Measurements from ENCODE around the gene BRS3. TPM values are rescaled to one million over a fixed set of nuclear protein-coding genes. Genes with fewer than 3 reads are reported as not detected.
"Not testable (repeated sequence)": the region's sequence is repeated elsewhere in the genome, so short reads cannot be mapped to it uniquely, and the experiment has no call there.

Gene BRS3
- not detected in 2 replicates for total RNA-seq

DNA sequence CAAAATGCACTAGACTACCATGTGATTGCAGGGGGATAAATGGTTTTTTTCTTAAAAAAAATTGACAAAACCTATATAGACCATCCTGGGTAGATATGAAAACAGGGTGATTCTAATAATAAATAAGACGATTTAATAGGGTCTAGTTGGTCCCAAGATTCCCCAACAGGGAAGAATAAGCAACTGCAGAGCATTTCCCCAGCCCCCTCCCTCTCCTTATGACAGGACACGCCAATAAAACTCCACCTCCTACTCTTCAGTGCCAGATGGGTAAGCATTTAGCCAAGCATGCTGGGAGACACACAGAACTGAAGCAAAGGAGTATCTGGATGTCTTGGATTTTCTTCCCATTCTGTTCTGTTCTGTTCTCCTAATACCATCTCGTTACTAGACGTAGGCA, at the start of gene BRS3:
Gene BRS3, plus strand, starts transcription at position 301 of the 400 bp plus-strand sequence. CDS start 168 bp downstream, outside the sequence.
- no peak for DNase-seq

- no peak for DNase-seq
Measured at GRCh38 chrX:136438192-136438591, 49.6 kb upstream of the BRS3 start.

DNA sequence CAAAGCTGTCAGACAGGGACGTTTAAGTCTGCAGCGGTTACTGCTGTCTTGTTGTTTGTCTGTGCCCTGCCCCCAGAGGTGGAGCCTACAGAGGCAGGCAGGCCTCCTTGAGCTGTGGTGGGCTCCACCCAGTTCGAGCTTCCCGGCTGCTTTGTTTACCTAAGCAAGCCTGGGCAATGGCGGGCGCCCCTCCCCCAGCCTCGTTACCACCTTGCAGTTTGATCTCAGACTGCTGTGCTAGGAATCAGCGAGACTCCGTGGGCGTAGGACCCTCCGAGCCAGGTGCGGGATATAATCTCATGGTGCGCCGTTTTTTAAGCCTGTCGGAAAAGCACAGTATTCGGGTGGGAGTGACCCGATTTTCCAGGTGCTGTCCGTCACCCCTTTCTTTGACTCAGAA, 42.1 kb upstream of the BRS3 start:
- not testable (repeated sequence) for DNase-seq

DNA sequence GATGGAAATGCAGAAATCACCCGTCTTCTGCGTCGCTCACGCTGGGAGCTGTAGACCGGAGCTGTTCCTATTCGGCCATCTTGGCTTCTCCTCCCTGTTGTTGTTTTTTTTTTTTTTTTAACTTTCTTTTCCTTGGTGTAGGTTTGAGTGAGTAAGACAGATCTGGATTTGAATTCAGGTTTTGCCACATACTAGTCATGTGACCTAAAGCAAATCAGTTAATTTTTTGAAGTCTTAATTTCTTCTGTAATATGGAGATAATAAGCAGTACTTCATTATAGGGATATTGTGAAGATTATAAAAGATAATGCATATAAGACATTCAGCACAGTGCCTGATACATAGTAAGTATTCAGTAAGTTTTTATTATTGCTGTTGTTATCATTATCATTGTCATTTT, 41.5 kb upstream of the BRS3 start:
- no peak for DNase-seq

GRCh38 chrX:136447308-136447707, 40.4 kb upstream of the BRS3 start:
- DNase-seq: no peak

- DNase-seq: no peak
Measured at GRCh38 chrX:136447968-136448367, 39.8 kb upstream of the BRS3 start.

DNA sequence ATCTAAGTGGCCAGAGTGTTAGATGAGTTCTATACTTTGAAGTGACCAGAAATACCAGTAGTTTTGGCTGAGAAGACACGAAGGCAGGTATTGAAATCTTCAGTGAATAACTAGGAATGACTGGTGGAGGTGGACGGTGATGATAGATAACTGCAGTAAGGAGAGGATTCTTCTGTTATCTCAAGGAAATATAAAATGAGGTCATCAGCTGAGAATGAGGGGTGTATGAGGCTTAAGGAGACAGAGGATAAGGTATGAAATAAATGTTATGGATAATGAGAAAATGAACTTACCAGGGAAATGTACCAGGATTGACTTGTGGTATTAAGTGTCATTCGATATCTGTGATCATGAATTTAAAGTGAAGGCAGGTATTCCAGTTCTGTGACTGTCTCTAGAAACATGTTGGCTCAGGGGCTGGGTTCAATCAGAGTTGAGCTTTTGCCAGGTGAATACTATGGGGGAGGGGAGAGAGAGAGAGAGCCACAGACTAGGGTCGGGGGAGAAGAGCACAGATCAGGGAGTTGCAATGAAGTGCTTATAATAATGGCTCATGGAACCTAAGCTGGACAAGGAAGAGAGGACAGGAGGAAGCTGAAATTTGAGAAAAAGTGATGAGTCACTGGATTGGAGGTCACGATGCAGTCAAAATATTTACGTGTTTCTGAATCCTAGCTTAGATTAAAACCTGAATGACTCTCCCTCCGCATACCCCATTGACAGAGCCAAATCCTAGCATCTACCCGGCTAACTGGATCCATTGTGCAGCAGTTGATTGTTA, 37.5 kb upstream of the BRS3 start:
- DNase-seq: no peak

GRCh38 chrX:136452614-136453013, 35.1 kb upstream of the BRS3 start:
- no peak for DNase-seq

- no peak for DNase-seq
Measured at GRCh38 chrX:136453114-136453513, 34.6 kb upstream of the BRS3 start.

GRCh38 chrX:136453771-136454170, 34.0 kb upstream of the BRS3 start:
- no peak for DNase-seq

DNA sequence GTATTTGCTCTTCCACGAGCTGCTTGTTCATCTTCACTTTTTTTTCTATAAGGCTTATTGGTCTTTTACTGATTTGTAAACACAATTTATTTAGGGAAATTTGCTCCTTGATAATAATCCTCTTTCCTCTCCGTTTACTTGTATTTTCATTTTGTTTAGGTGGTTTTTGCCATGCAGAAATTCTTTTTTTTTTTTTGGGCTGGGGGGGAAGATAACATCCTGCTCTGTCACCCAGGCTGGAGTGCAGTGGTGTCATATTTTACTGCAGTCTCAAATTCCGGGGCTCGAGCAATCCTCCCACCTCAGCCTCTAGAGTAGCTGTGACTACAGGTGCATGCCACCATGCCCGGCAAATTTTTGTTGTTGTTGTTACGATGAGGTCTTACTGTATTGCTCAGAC, 31.6 kb upstream of the BRS3 start:
- no peak for DNase-seq

DNA sequence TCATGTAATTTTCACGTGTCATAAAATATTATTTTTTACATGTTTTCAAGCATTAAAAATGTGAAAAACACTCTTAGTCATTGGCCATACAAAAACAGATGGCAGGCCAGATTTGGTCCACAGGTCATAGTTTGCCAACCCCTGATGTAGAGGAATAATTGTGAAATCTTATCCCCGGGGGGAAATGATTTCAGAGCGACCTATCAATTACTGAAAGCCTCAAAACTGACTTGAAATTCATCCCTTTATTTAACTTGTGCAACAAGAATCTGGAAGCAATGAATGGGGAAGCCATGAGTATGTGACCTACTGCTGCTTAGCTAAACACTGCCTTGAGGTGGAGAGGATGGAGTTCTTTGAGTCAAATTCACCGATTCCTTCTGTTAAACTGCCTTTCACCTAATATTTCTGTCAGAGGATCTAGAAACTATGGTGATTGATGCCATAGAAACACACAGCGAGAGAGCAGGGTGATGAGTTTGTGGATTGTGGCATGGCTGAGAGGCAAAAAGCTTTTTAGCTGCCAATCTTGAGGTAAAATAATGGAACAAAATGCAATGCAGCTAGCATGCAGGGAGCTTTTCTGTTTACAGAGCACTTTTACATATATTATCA, 30.3 kb upstream of the BRS3 start:
- DNase-seq: no peak

DNA sequence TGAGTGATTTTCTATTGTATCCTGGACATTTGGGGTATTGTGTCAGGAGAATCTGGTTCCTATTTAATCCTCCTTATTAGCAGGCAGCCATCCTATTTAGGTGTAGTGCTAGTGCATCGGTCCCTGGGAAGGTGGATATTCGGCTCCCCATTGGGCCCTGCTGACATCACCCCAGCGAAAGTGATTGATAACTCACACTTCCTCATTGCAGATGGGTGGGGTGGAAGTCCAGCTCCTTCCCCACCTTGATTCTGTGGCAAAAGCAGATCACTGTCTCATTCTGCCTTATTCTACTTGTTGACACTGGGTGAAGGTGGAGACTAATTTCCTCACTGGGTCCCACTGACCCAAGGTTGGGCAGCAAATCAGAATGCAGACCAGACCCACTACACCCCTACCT, 23.2 kb upstream of the BRS3 start:
- no peak for DNase-seq

- DNase-seq: no peak
Measured at GRCh38 chrX:136467303-136467702, 20.4 kb upstream of the BRS3 start.

DNA sequence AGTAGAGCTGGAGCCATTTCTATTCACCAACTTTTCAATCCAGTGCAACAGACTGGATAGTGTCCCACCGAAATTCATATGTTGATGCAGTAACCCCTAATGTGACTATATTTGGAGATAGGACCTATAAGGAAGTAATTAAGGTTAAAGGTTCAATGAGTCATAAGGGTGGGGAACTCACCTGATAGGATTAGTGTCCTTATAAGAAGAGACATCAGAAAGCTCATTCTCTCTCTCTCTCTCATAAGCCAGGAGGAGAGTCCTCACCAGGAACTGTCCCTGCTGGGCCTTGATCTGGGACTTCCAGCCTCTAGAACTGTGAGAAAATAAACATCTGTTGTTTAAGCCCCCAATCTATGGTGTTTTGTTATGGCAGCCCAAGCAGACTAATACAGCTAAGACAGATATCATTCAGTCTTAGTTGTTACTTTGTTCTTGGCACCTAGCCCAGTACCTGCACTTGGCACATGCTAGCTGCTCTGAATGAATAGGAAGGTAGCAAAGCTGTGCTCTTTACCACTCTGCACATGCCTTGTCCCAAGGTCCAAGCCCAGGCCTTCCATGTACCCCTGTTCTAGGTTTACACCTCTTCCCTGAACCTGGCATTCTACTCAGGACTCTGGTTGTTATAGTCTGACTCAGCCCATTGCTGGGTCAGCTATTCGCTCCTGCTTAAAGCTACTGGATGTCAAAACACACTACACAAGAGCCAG, 19.2 kb upstream of the BRS3 start:
- DNase-seq: no peak

DNA sequence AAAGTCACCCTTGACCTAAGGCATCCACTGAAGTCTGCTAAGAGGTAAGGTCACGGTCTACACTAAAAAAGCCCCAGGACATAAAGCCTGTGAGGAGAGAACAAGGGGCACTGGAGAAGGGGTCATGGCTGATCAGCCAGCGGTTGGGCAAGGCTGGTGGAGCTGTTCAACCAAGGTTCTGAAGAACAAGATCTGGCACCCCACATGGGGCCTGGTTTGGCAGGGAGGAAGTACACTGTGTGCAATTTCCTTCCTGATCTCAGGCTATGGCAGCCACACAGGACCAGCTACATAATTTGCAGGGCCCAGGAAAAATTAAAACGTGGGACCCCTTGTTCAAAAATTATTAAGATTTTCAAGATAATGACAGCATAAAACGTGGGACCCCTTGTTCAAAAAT, 14.1 kb upstream of the BRS3 start:
- DNase-seq: no peak

DNA sequence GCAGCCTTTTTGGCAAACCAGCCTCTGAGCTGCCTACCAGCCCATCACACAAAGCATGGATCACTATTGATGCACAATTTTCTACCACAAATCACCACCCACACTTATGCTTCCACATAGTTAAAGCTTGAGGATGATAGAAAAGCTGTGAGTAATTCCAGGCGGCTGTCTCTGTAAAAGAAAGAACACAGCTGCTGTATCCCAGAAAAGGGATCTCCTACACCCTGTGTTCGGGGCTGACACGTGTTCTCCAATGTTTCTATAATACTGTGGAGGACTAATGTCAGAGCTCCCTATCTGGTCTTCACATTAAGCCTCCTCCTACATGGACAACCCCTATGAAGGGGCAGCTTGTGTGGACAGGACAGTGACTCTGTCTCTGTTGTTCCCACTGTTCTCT, 12.5 kb upstream of the BRS3 start:
- no peak for DNase-seq

- no peak for DNase-seq
Measured at GRCh38 chrX:136476501-136476900, 11.2 kb upstream of the BRS3 start.

DNA sequence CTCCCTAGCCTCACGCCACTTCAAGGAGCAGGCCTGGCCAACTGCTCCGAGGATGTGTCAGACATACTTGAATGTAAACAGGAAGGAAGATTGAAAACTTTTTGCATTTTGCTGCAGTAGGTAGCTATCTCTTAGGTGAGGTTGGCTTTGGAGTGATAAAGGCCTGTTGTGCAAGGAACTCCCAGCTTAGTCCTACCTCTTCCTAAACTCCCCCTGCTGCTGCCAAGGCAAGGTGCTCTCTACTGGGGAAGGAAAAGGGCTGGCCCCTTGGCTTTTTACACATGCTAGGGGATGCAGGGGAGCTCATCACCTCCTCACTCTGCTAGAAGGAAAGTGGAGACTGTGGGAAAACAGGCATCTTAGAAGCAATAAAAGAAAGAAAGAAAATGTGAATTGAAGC, 10.7 kb upstream of the BRS3 start:
- no peak for DNase-seq

DNA sequence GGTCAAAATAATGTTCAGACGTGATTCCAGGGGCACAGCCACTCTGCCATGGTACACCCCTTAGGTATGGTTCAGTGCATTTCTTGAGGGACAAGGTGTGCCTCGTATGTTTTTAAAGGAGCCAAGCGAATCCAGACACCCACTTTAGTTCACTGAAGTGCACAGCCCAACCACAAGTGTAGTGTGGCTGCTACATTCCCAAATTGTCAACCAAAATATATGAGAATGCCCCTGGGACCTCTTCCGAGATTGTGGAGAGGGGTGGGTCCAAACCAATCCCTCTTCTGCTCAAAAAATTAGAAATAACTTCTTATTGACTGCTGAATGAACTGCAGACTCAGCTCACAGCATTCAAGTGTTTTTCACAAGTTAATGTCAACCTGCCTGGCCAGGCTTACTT, 7.4 kb upstream of the BRS3 start:
- no peak for DNase-seq

- DNase-seq: no peak
Measured at GRCh38 chrX:136488706-136489105, 959 bp downstream of the BRS3 start.

GRCh38 chrX:136491832-136492231, 4.1 kb downstream of the BRS3 start:
- DNase-seq: no peak

- no peak for DNase-seq
Measured at GRCh38 chrX:136493011-136493410, 5.3 kb downstream of the BRS3 start.

GRCh38 chrX:136495043-136495442, 7.3 kb downstream of the BRS3 start:
- no peak for DNase-seq

All from dermis blood vessel endothelial cell (primary cell).